ENCODE results near the gene CXCL8.

- TF ChIP-seq CTCF (IDR thresholded peaks at IDR 0.05; ENCODE audit: low read depth, low read length) (no peak), EZH2phosphoT487 (IDR thresholded peaks at IDR 0.05; ENCODE audit: low read depth) (no peak)
These were observed 2.3 kb downstream of the CXCL8 start for GRCh38 chr4:73742490-73743160.

Measured in OCI-LY3 (cell line).